ENCODE results near the gene CHST3. TPM values are rescaled to one million over a fixed set of nuclear protein-coding genes. Genes with fewer than 3 reads are reported as not detected.

The CHST3 gene
- total RNA-seq, 1 experiment from 2014 or later, result 6.1 TPM

- H3K23me2 ChIP-seq (ENCODE audit: insufficient read length, low read depth, low read length, poor library complexity, severe bottlenecking), result no peaks in the 10 kb centered on the region
- H2BK5ac ChIP-seq (ENCODE audit: insufficient read length, low read length), result no peak overlapping the region
- H3K4me1 ChIP-seq (ENCODE audit: insufficient read depth, low read length), result no peaks in the 10 kb centered on the region
- TF ChIP-seq CTCF (conservative IDR thresholded peaks at IDR 0.05), result no peak
- no peaks in the 10 kb centered on the region for H3K27me3 ChIP-seq (ENCODE audit: insufficient read depth, low read length)
- no peaks in the 10 kb centered on the region for H4K20me1 ChIP-seq (ENCODE audit: control insufficient read depth, insufficient read depth, insufficient read length)
- H3K4ac ChIP-seq (ENCODE audit: low read depth, low read length), result no peak overlapping the region
- H3K23ac ChIP-seq (ENCODE audit: insufficient read length, low read depth, low read length), result no peak overlapping the region
- Mint-ChIP-seq H3K9me3 (peaks cover 14 to 25% of the 10 kb centered on the region in 2 experiments), H3K36me3 (ENCODE audit: insufficient read depth in 1 of 3, low read depth in 3 of 3) (peaks cover 3 to 7% (median 7%) of the 10 kb centered on the region in 3 experiments; a peak in 5 of 7 replicates), H3K4me1 (peaks cover 2 to 4% of the 10 kb centered on the region in 2 experiments; a peak in 1 of 4 replicates), H3K27me3 (ENCODE audit: low read depth) (peaks cover 4% of the 10 kb centered on the region), H3K4me3 (no peak overlapping the region), H3K27ac (no peak overlapping the region)
- H2AFZ ChIP-seq (ENCODE audit: low read length), result no peak overlapping the region
- no peaks in the 10 kb centered on the region for H3K79me1 ChIP-seq (ENCODE audit: insufficient read depth, low read depth, low read length, poor library complexity, severe bottlenecking)
- H2BK120ac ChIP-seq (ENCODE audit: low read depth, low read length, poor library complexity, severe bottlenecking), result no peak overlapping the region
- no peak overlapping the region for H2AK5ac ChIP-seq (ENCODE audit: insufficient read length, low read length)
- H3K4me2 ChIP-seq (ENCODE audit: insufficient read depth, insufficient read length, low read length), result no peak overlapping the region
- no peak overlapping the region for H3K27ac ChIP-seq (ENCODE audit: insufficient read length, low read depth, low read length)
- H2BK12ac ChIP-seq (ENCODE audit: insufficient read length, low read depth, low read length), result no peak overlapping the region
- no CpG with 5 or more reads among the region's 8 CpGs for WGBS (ENCODE audit: extremely low coverage, insufficient read length, low lambda C conversion rate)
- no peaks in the 10 kb centered on the region for H3K79me2 ChIP-seq (ENCODE audit: insufficient read depth, low read length)
- H3K9me3 ChIP-seq (ENCODE audit: control insufficient read depth, low read depth, low read length), result peaks cover 10% of the 10 kb centered on the region
- DNase-seq, result no peak
- no peak overlapping the region for H3K14ac ChIP-seq (ENCODE audit: insufficient read depth, low read length)
- no peak overlapping the region for H2BK15ac ChIP-seq (ENCODE audit: low read depth, low read length)
- no peak overlapping the region for H3K56ac ChIP-seq (ENCODE audit: insufficient read length, low read depth, low read length)
- no peak overlapping the region for H3T11ph ChIP-seq (ENCODE audit: low read length)
- H2BK20ac ChIP-seq (ENCODE audit: low read depth, low read length, poor library complexity, severe bottlenecking), result no peak overlapping the region
- no peak overlapping the region for H4K5ac ChIP-seq (ENCODE audit: insufficient read length, low read depth, low read length)
- no peak overlapping the region for H4K8ac ChIP-seq (replicated peaks; ENCODE audit: insufficient read length, low read depth, low read length)
- no peak overlapping the region for H4K91ac ChIP-seq (ENCODE audit: insufficient read length, low read depth, low read length)
- H3K18ac ChIP-seq (ENCODE audit: insufficient read length, low read depth, low read length), result no peak overlapping the region
- H3K9ac ChIP-seq (ENCODE audit: extremely low read depth, insufficient read length, low read length), result no peak overlapping the region
Observed at GRCh38 chr10:71941318-71941717, 22.9 kb upstream of the CHST3 start.

Data from H9 (cell line).